Activated T-helper 1 cell treated with Interleukin-2 at 50 U/mL for 16 hours (primary cell): Measurements from ENCODE around the gene AKAP8.
"Not testable (repeated sequence)": the region's sequence is repeated elsewhere in the genome, so short reads cannot be mapped to it uniquely, and the experiment has no call there.

Source experiments
- DNase-seq: peaks from one replicate; pipeline ENCODE4 v3.0.0-alpha.2; 2020; ENCODE audit warnings: low read depth

Gene AKAP8

GRCh38 chr19:15373644-15374043, 5.9 kb downstream of the AKAP8 start:
- no peak for DNase-seq

GRCh38 chr19:15372891-15373301, 6.7 kb downstream of the AKAP8 start:
- no peak for DNase-seq

- no peak for DNase-seq
These were observed 7.1 kb downstream of the AKAP8 start for GRCh38 chr19:15372470-15372869.

- no peak for DNase-seq
These were observed 7.7 kb downstream of the AKAP8 start for GRCh38 chr19:15371786-15372380.

- DNase-seq = no peak
These were observed 8.5 kb downstream of the AKAP8 start for GRCh38 chr19:15371119-15371518.

- no peak for DNase-seq
These were observed 10.0 kb downstream of the AKAP8 start for GRCh38 chr19:15369594-15369891.

GRCh38 chr19:15368798-15369593, 10.6 kb downstream of the AKAP8 start:
- no peak for DNase-seq

GRCh38 chr19:15368051-15368632, 11.4 kb downstream of the AKAP8 start:
- no peak for DNase-seq

- no peak for DNase-seq
These were observed 12.1 kb downstream of the AKAP8 start for GRCh38 chr19:15367439-15367838.

- no peak for DNase-seq
These were observed 14.3 kb downstream of the AKAP8 start for GRCh38 chr19:15365264-15365663.

- DNase-seq = not testable (repeated sequence)
These were observed 15.8 kb downstream of the AKAP8 start for GRCh38 chr19:15363791-15364190.

GRCh38 chr19:15363048-15363447, 16.5 kb downstream of the AKAP8 start:
- not testable (repeated sequence) for DNase-seq

- not testable (repeated sequence) for DNase-seq
These were observed 19.6 kb downstream of the AKAP8 start for GRCh38 chr19:15360015-15360414.

GRCh38 chr19:15358918-15359317, 20.7 kb downstream of the AKAP8 start:
- no peak for DNase-seq

GRCh38 chr19:15357906-15358305, 21.7 kb downstream of the AKAP8 start:
- no peak for DNase-seq

GRCh38 chr19:15354566-15355296, 24.9 kb downstream of the AKAP8 start:
- DNase-seq = no peak

- no peak for DNase-seq
These were observed 25.7 kb downstream of the AKAP8 start for GRCh38 chr19:15353908-15354307.

GRCh38 chr19:15352535-15352934, 27.1 kb downstream of the AKAP8 start:
- DNase-seq = not testable (repeated sequence)

GRCh38 chr19:15341328-15341727, 38.3 kb downstream of the AKAP8 start:
- DNase-seq = not testable (repeated sequence)

GRCh38 chr19:15340086-15340485, 39.5 kb downstream of the AKAP8 start:
- DNase-seq = no peak

- no peak for DNase-seq
These were observed 42.4 kb downstream of the AKAP8 start for GRCh38 chr19:15337202-15337601.

GRCh38 chr19:15335992-15336391, 43.6 kb downstream of the AKAP8 start:
- not testable (repeated sequence) for DNase-seq
